Endothelial cell of umbilical vein (primary cell): ENCODE data around the gene PVR. TPM values are rescaled to one million over a fixed set of nuclear protein-coding genes. Genes with fewer than 3 reads are reported as not detected.

Source experiments
- BruUV-seq: library from RNA; stranded (reverse); fragments of 400-500 nt; replicated peaks from 2 replicates; lab custom pipeline; 2021; lab: Mats Ljungman, UMichigan
- CTCF ChIA-PET: fragments of 300-600, 350-600 bp; sonication (Branson Sonifier 250); formaldehyde crosslinking; loops from one replicate; lab custom pipeline; 2021; ENCODE audit warnings: antibody characterized with exemption, inconsistent platforms; lab: Charles Lee
- POLR2A ChIA-PET: fragments of 300-600, 350-600 bp; sonication (Branson Sonifier 250); formaldehyde crosslinking; loops from one replicate; lab custom pipeline; 2021; ENCODE audit warnings: antibody characterized with exemption, inconsistent platforms; lab: Charles Lee
- DNase-seq: peaks from one replicate; pipeline ENCODE4 v3.0.0-alpha.2; 2011; ENCODE audit warnings: low read depth, low spot score
- FAIRE-seq: peaks from 2 replicates; lab custom pipeline; 2011; peaks lifted over from hg19 to GRCh38; lab: Jason Lieb, UNC
- H2AFZ ChIP-seq: 2 replicates; pipeline ENCODE4 v1.6.0; 2012; ENCODE audit warnings: low read depth, low read length, control low read depth, inconsistent platforms
- H3K27ac ChIP-seq: 2 replicates; pipeline ENCODE4 v1.5.1; 2011; ENCODE audit warnings: low read depth, mild to moderate bottlenecking, control low read depth, low read length, moderate library complexity; ENCODE audit not compliant: insufficient read depth
- H3K27me3 ChIP-seq, 2 experiments: 2 replicates each; pipeline versions ENCODE4 v1.6.0 to v1.6.1; 2011; ENCODE audit warnings: low read length in 2 of 2, mixed read lengths in 1 of 2; ENCODE audit not compliant: control insufficient read depth in 2 of 2, insufficient read depth in 2 of 2
- H3K36me3 ChIP-seq, 2 experiments: 2 replicates in 1 of 2; 3 replicates in 1 of 2; pipeline ENCODE4 v1.5.1; 2011; ENCODE audit warnings: low read length in 2 of 2, mild to moderate bottlenecking in 1 of 2, moderate library complexity in 1 of 2; ENCODE audit not compliant: control insufficient read depth in 2 of 2, insufficient read depth in 2 of 2; ENCODE audit errors: extremely low read depth in 1 of 2
- H3K4me1 ChIP-seq: 3 replicates; pipeline ENCODE4 v1.5.1; 2011; ENCODE audit warnings: mild to moderate bottlenecking, low read length; ENCODE audit not compliant: control insufficient read depth, insufficient read depth; ENCODE audit errors: extremely low read depth
- H3K4me2 ChIP-seq: 2 replicates; pipeline ENCODE4 v1.6.1; 2011; ENCODE audit warnings: low read length, control low read depth, mixed read lengths; ENCODE audit not compliant: insufficient read depth
- H3K4me3 ChIP-seq, 3 experiments: fragments of 200-600 bp in 1 of 3; sonication (generic), shearing (Covaris generic) in 1 of 3; replicated peaks in 1 of 3; 2 replicates each; pipeline ENCODE4 v1.5.1; 2011 to 2016; ENCODE audit warnings: control low read depth in 3 of 3, low read length in 3 of 3, mild to moderate bottlenecking in 2 of 3, inconsistent platforms in 1 of 3, low read depth in 1 of 3, moderate library complexity in 1 of 3; ENCODE audit not compliant: insufficient read depth in 1 of 3
- H3K79me2 ChIP-seq: 2 replicates; pipeline ENCODE4 v1.6.0; 2012; ENCODE audit warnings: low read length, inconsistent platforms; ENCODE audit not compliant: control insufficient read depth, insufficient read depth
- H3K9ac ChIP-seq: replicated peaks from 2 replicates; pipeline ENCODE3; 2011; ENCODE audit warnings: low read length, control low read depth; ENCODE audit not compliant: insufficient read depth; ENCODE audit errors: extremely low read depth
- H3K9me1 ChIP-seq: replicated peaks from 3 replicates; pipeline ENCODE4 v1.6.0; 2011; ENCODE audit warnings: mild to moderate bottlenecking, low read length; ENCODE audit not compliant: control insufficient read depth, insufficient read depth; ENCODE audit errors: extremely low read depth
- H3K9me3 ChIP-seq: replicated peaks from 2 replicates; pipeline ENCODE4 v1.5.1; 2012; ENCODE audit warnings: low read length, inconsistent platforms; ENCODE audit not compliant: control insufficient read depth, insufficient read depth
- H4K20me1 ChIP-seq: replicated peaks from 2 replicates; pipeline ENCODE3; 2011; ENCODE audit warnings: mild to moderate bottlenecking, low read length; ENCODE audit not compliant: control insufficient read depth, insufficient read depth; ENCODE audit errors: extremely low read depth
- GATA2 ChIP-seq: IDR thresholded peaks from 2 replicates; pipeline ENCODE4 v1.7.0; 2011; ENCODE audit warnings: low read depth, mild to moderate bottlenecking, moderate library complexity, mixed read lengths, low read length; ENCODE audit not compliant: insufficient read length, insufficient read depth
- JUN ChIP-seq: IDR thresholded peaks from 2 replicates; pipeline ENCODE4 v1.6.1; 2011; ENCODE audit warnings: borderline replicate concordance, low read depth; ENCODE audit not compliant: insufficient read length, insufficient read depth
- MAX ChIP-seq: IDR thresholded peaks from 2 replicates; pipeline ENCODE4 v1.6.1; 2011; ENCODE audit not compliant: insufficient read depth, insufficient read length
- POLR2A ChIP-seq: IDR thresholded peaks from 2 replicates; pipeline ENCODE4 v1.6.1; 2012; ENCODE audit warnings: low read depth, mild to moderate bottlenecking, control low read depth, low read length
- POLR2AphosphoS5 ChIP-seq: IDR thresholded peaks from 2 replicates; pipeline ENCODE4 v1.6.1; 2012; ENCODE audit warnings: low read depth, mild to moderate bottlenecking, control low read depth, low read length, moderate library complexity; ENCODE audit not compliant: insufficient read depth
- dilution Hi-C: fragments of 300-500 bp; cut with MboI; formaldehyde crosslinking; loops from one replicate; pipeline ENCODE4 v1.15.0; 2019; ENCODE audit warnings: low sequenced_read_pairs; ENCODE audit not compliant: extremely low pct_ligation_motif_present
- intact Hi-C: fragments of 100-400 bp; cut with micrococcal nuclease; formaldehyde crosslinking; loops from one replicate; pipeline ENCODE4 v1.10.0; 2022
- polyA plus RNA-seq, 4 experiments: library from polyadenylated mRNA; depleted of rRNA in 3 of 4; stranded (reverse) in 3 of 4; unstranded in 1 of 4; fragments of >200 nt; gene quantifications; 2 replicates each; pipeline versions ENCODE4 v1.2.1 to v1.2.3, GENCODE V29; 2011 to 2012; ENCODE audit warnings: missing spikeins in 1 of 4
- total RNA-seq: library from RNA; stranded (reverse); gene quantifications from 2 replicates; pipeline ENCODE4 v1.2.3, GENCODE V29; 2021

PVR gene
- total and polyA plus RNA-seq, 2 donors (not counting 3 experiments of a cell fraction or from before 2014, with no cell fraction given) = 133 to 226 TPM

GRCh38 chr19:44706506-44707236 lies 63.0 kb downstream of the PVR start:
- Histone ChIP-seq H3K9ac (no peak overlapping the region), H3K36me3 (no peaks in the 10 kb centered on the region), H3K79me2 (no peaks in the 10 kb centered on the region), H3K4me2 (no peak overlapping the region), H2AFZ (no peak overlapping the region), H3K4me3 (no peak overlapping the region), H4K20me1 (no peaks in the 10 kb centered on the region), H3K27ac (no peak overlapping the region), H3K9me1 (no peaks in the 10 kb centered on the region), H3K9me3 (no peaks in the 10 kb centered on the region), H3K27me3 (no peaks in the 10 kb centered on the region), H3K4me1 (peaks cover 2% of the 10 kb centered on the region)
- intact Hi-C loops = no loop called here
- dilution Hi-C loops = no loop called here
- no TSS peak for BruUV-seq
- CTCF ChIA-PET = interaction anchor here (0.6 kb wide), 1 partner anchor 10 kb away, joined by 3 read pairs; no protein-coding TSS in a partner anchor
- DNase-seq (no peak), FAIRE-seq (no peak)
- no peak for TF ChIP-seq POLR2A
- TF ChIP-seq POLR2AphosphoS5 = no peak
- TF ChIP-seq MAX = no peak
- no peak for TF ChIP-seq JUN
- POLR2A ChIA-PET = no interaction called here

GRCh38 chr19:44707794-44708193 lies 64.1 kb downstream of the PVR start:
- Histone ChIP-seq H2AFZ (no peak overlapping the region), H4K20me1 (no peaks in the 10 kb centered on the region), H3K4me2 (no peak overlapping the region), H3K79me2 (no peaks in the 10 kb centered on the region), H3K4me3 (no peak overlapping the region), H3K9me1 (no peaks in the 10 kb centered on the region), H3K4me1 (peaks cover 2% of the 10 kb centered on the region), H3K27ac (no peak overlapping the region), H3K27me3 (no peaks in the 10 kb centered on the region), H3K36me3 (no peaks in the 10 kb centered on the region), H3K9ac (no peak overlapping the region), H3K9me3 (no peaks in the 10 kb centered on the region)
- dilution Hi-C loops = no loop called here
- no peak for FAIRE-seq
- intact Hi-C loops = no loop called here
- DNase-seq = no peak
- ChIA-PET CTCF (interaction anchor here (1.2 kb wide), 1 partner anchor 16 kb away, joined by 4 read pairs; no protein-coding TSS in a partner anchor), POLR2A (no interaction called here)
- TF ChIP-seq POLR2A (no peak), GATA2 (no peak)
- BruUV-seq = no TSS peak
